K562 (cell line): ENCODE results near the gene GALM. TPM values are rescaled to one million over a fixed set of nuclear protein-coding genes. Genes with fewer than 3 reads are reported as not detected.

Source experiments
- ATAC-seq: fragments of 200-7000 bp; cut with Tn5 transposase; 3 replicates; pipeline ENCODE4 v1.9.1; 2020; ENCODE audit warnings: moderate library complexity
- BruUV-seq: library from RNA; stranded (reverse); fragments of 400-500 nt; replicated peaks from 2 replicates; lab custom pipeline; 2021; lab: Mats Ljungman, UMichigan
- CTCF ChIA-PET: fragments of 300-600 bp; formaldehyde crosslinking; extraction: SDS; loops from one replicate; lab custom pipeline; 2021; ENCODE audit warnings: low intra/inter-chr PET ratio; lab: Yijun Ruan, JAX
- POLR2A ChIA-PET: fragments of 300-600, 350-650 bp; sonication (Branson Sonifier 250); formaldehyde crosslinking; extraction: SDS; loops from one replicate; lab custom pipeline; 2021; ENCODE audit warnings: antibody characterized with exemption, inconsistent platforms; lab: Yijun Ruan, JAX
- DNase-seq, 4 experiments: peaks; one replicate each; pipeline versions ENCODE4 v3.0.0 to v3.0.0-alpha.2; 2011 to 2018; ENCODE audit warnings: low spot score in 3 of 4, mixed read lengths in 3 of 4; ENCODE audit errors: extremely low read depth in 1 of 4
- FAIRE-seq: peaks from 2 replicates; lab custom pipeline; 2011; peaks lifted over from hg19 to GRCh38; lab: Jason Lieb, UNC
- H2AFZ ChIP-seq: 2 replicates; pipeline ENCODE4 v1.6.0; 2011; ENCODE audit warnings: low read depth, low read length, control low read depth, inconsistent platforms
- H3K27ac ChIP-seq: fragments of 200-600 bp; 3 replicates; pipeline ENCODE4 v1.8.0; 2011; ENCODE audit warnings: low read depth, mild to moderate bottlenecking, control low read depth, inconsistent platforms, low read length, moderate library complexity, mixed read lengths; ENCODE audit errors: extremely low read depth
- H3K27me3 ChIP-seq, 2 experiments: fragments of 300-600 bp in 1 of 2; 2 replicates in 1 of 2; 3 replicates in 1 of 2; pipeline versions ENCODE4 v1.6.0 to v1.8.0; 2011; ENCODE audit warnings: inconsistent platforms in 2 of 2, low read length in 2 of 2, mild to moderate bottlenecking in 1 of 2, mixed read lengths in 1 of 2, moderate library complexity in 1 of 2; ENCODE audit not compliant: control insufficient read depth in 2 of 2, insufficient read depth in 2 of 2
- H3K36me3 ChIP-seq: fragments of 300-600 bp; 3 replicates; pipeline ENCODE4 v1.8.0; 2011; ENCODE audit warnings: mild to moderate bottlenecking, low read length, inconsistent platforms; ENCODE audit not compliant: control insufficient read depth, insufficient read depth
- H3K4me1 ChIP-seq, 2 experiments: fragments of 200-600 bp in 1 of 2; replicated peaks in 1 of 2; 2 replicates in 1 of 2; 3 replicates in 1 of 2; pipeline versions ENCODE4 v1.5.1 to v1.8.0; 2011; ENCODE audit warnings: inconsistent platforms in 2 of 2, low read length in 2 of 2, mild to moderate bottlenecking in 1 of 2, mixed read lengths in 1 of 2, moderate library complexity in 1 of 2; ENCODE audit not compliant: control insufficient read depth in 2 of 2, insufficient read depth in 2 of 2
- H3K4me2 ChIP-seq: 2 replicates; pipeline ENCODE4 v1.6.1; 2011; ENCODE audit warnings: low read length, control low read depth, inconsistent platforms, mixed read lengths; ENCODE audit not compliant: insufficient read depth
- H3K4me3 ChIP-seq: fragments of 200-600 bp; sonication (generic), shearing (Covaris generic); 2 replicates; pipeline ENCODE4 v1.5.1; 2016; ENCODE audit warnings: control low read depth, inconsistent platforms
- H3K79me2 ChIP-seq: fragments of 200-600 bp; 3 replicates; pipeline ENCODE4 v1.8.0; 2011; ENCODE audit warnings: low read length, inconsistent platforms; ENCODE audit not compliant: control insufficient read depth, insufficient read depth
- H3K9ac ChIP-seq, 2 experiments: 2 replicates each; pipeline versions ENCODE4 v1.6.0 to v1.6.1; 2011; ENCODE audit warnings: low read depth in 2 of 2, low read length in 2 of 2, control low read depth in 1 of 2, inconsistent platforms in 1 of 2, mild to moderate bottlenecking in 1 of 2, mixed read lengths in 1 of 2; ENCODE audit not compliant: insufficient read depth in 1 of 2
- H3K9me1 ChIP-seq: one replicate; pipeline ENCODE4 v1.6.0; 2011; ENCODE audit warnings: inconsistent platforms, mild to moderate bottlenecking, low read length, moderate library complexity; ENCODE audit not compliant: control insufficient read depth, insufficient read depth
- H3K9me3 ChIP-seq: replicated peaks from 2 replicates; pipeline ENCODE4 v1.5.1; 2011; ENCODE audit warnings: low read depth, low read length, inconsistent platforms; ENCODE audit not compliant: control insufficient read depth, insufficient read depth
- H4K20me1 ChIP-seq: replicated peaks from 2 replicates; pipeline ENCODE4 v1.6.1; 2011; ENCODE audit warnings: low read length, inconsistent platforms, mixed read lengths; ENCODE audit not compliant: control insufficient read depth, insufficient read depth
- BRD4 ChIP-seq: fragments of 200-600 bp; sonication (generic); IDR thresholded peaks from 2 replicates; pipeline ENCODE4 v1.6.1; 2017; ENCODE audit warnings: inconsistent platforms
- CBX1 ChIP-seq: sonication (generic); IDR thresholded peaks from 2 replicates; pipeline ENCODE4 v1.6.1; 2016; ENCODE audit warnings: antibody characterized with exemption, low read depth, mild to moderate bottlenecking
- FOXK2 ChIP-seq, 2 experiments: fragments of 450-650 bp; IDR thresholded peaks in 1 of 2; conservative IDR thresholded peaks in 1 of 2; 2 replicates each; pipeline ENCODE4 v1.6.1; 2016; ENCODE audit warnings: low read depth in 2 of 2, mild to moderate bottlenecking in 1 of 2
- HINFP ChIP-seq: fragments of 450-650 bp; conservative IDR thresholded peaks from 2 replicates; pipeline ENCODE4 v1.6.1; 2016; ENCODE audit warnings: missing genetic modification characterization, low read depth, mild to moderate bottlenecking, control low read depth, missing compliant biosample characterization
- IFI16 ChIP-seq: fragments of 250-450 bp; sonication (Bioruptor Pico); IDR thresholded peaks from 2 replicates; pipeline ENCODE4 v2.1.2; 2022; ENCODE audit warnings: mild to moderate bottlenecking, inconsistent platforms
- NFXL1 ChIP-seq: fragments of 450-650 bp; formaldehyde crosslinking; IDR thresholded peaks from 2 replicates; pipeline ENCODE4 v1.4.0; 2021; ENCODE audit warnings: mild to moderate bottlenecking
- RBFOX2 ChIP-seq: fragments of 200-400 bp; formaldehyde crosslinking; IDR thresholded peaks from 2 replicates; pipeline ENCODE4 v1.6.1; 2017; ENCODE audit warnings: low read depth, mild to moderate bottlenecking, low read length, moderate library complexity
- TRIM28 ChIP-seq: fragments of 450-650 bp; IDR thresholded peaks from 2 replicates; pipeline ENCODE4 v1.6.1; 2017
- ZBTB17 ChIP-seq: fragments of 450-650 bp; formaldehyde crosslinking; IDR thresholded peaks from 2 replicates; pipeline ENCODE4 v1.4.0; 2020; ENCODE audit warnings: mild to moderate bottlenecking
- ZNF445 ChIP-seq: fragments of 250-450 bp; sonication (Bioruptor Pico); IDR thresholded peaks from 2 replicates; pipeline ENCODE4 v1.4.0; 2020; ENCODE audit warnings: low read depth, mild to moderate bottlenecking, moderate library complexity
- WGBS: fragments of 100-300 bp; shearing (Covaris generic); methylation state at CpG from one replicate; pipeline ENCODE4 v1.1.6; 2016; ENCODE audit warnings: low coverage, mixed read lengths; ENCODE audit not compliant: insufficient coverage; ENCODE audit errors: missing lambda C conversion rate; 5-methylcytosine and 5-hydroxymethylcytosine counted together
- in situ Hi-C: fragments of 300-500 bp; cut with MboI; formaldehyde crosslinking; loops from 4 replicates; pipeline ENCODE4 v1.15.0; 2018; ENCODE audit warnings: inconsistent platforms, mixed read lengths
- intact Hi-C: fragments of 100-400 bp; cut with micrococcal nuclease; formaldehyde crosslinking; loops from 2 replicates; pipeline ENCODE4 v1.14.2; 2022
- polyA plus RNA-seq, 8 experiments: library from polyadenylated mRNA; depleted of rRNA in 4 of 8; stranded (reverse) in 5 of 8; unstranded in 3 of 8; fragments of >200 nt; fragmentation: Nextera tagmentation in 2 of 8; fragmentation: Illumina TruSeq in 1 of 8; extraction: Ambion mirVana in 2 of 8; extraction: Trizol in 1 of 8; gene quantifications; 2 replicates each; pipeline versions ENCODE4 v1.2.1 to v1.2.3, GENCODE V29; 2011 to 2014; ENCODE audit warnings: inconsistent platforms in 1 of 8, missing spikeins in 1 of 8
- total RNA-seq, 7 experiments: library from RNA; depleted of rRNA in 6 of 7; stranded (reverse); fragments of >200 nt in 6 of 7; fragmentation: Illumina TruSeq in 2 of 7; extraction: Trizol in 2 of 7; gene quantifications; 2 replicates each; pipeline versions ENCODE4 v1.2.1 to v1.2.3, GENCODE V29; 2011 to 2021; ENCODE audit warnings: low replicate concordance in 1 of 7
- TF ChIP-seq, protein P1 (sequence below): fragments of 200-400 bp; formaldehyde crosslinking; IDR thresholded peaks from 2 replicates; pipeline ENCODE4 v1.6.1; 2017; ENCODE audit warnings: mild to moderate bottlenecking, low read depth, low read length, moderate library complexity
- TF ChIP-seq, protein P2 (sequence below): fragments of 450-650 bp; IDR thresholded peaks from 2 replicates; pipeline ENCODE4 v1.6.1; 2017; ENCODE audit warnings: antibody characterized with exemption, mild to moderate bottlenecking
- TF ChIP-seq, protein P3 (sequence below): sonication (generic); formaldehyde crosslinking; IDR thresholded peaks from 2 replicates; pipeline ENCODE4 v1.9.0; 2022; ENCODE audit warnings: mild to moderate bottlenecking, missing genetic modification reagents

Gene GALM
- total and polyA plus RNA-seq, 9 of the 15 experiments (the other 6 are each of a cell fraction or from before 2014, with no cell fraction given), result 22.1 to 51.7 (median 27.9) TPM

- ChIA-PET CTCF (no interaction called here), POLR2A (interaction anchor here (0.7 to 1.0 kb wide), 2 partner anchors 9 to 21 kb away, joined by 3 to 4 read pairs; no protein-coding TSS in a partner anchor)
- DNase-seq (no peak), ATAC-seq (no peak; the same call in 1 of the 3 replicates), FAIRE-seq (no peak)
- in situ Hi-C loops, result no loop called here
- Histone ChIP-seq H3K79me2 (no peaks in the 10 kb centered on the region), H3K36me3 (no peaks in the 10 kb centered on the region), H4K20me1 (no peaks in the 10 kb centered on the region), H3K9me3 (peaks cover 19% of the 10 kb centered on the region), H3K27ac (peak overlapping the region; percentile 98), H3K27me3 (no peaks in the 10 kb centered on the region), H3K4me1 (peaks cover 15 to 20% of the 10 kb centered on the region in 2 experiments; a peak in 4 of 5 replicates), H3K4me2 (peak overlapping the region; percentile 23), H3K9ac (peak overlapping the region in 1 of 2 experiments; percentile 66; a peak in 2 of 4 replicates), H2AFZ (peak overlapping the region; percentile 60; the same call in 1 of the 2 replicates), H3K9me1 (no peaks in the 10 kb centered on the region), H3K4me3 (no peak overlapping the region)
- intact Hi-C loops, result loop anchor here (1.0 kb wide), 1 partner anchor 29 kb away; no protein-coding TSS in a partner anchor
- BruUV-seq, result TSS peak; percentile 94
- WGBS, result 80% methylated on average over 34 of the region's 45 CpGs
- TF ChIP-seq RBFOX2 (peak; percentile 83), ZBTB17 (CRISPR knock-in tag) (peak; percentile 44; the same call in 1 of the 2 replicates), ZNF445 (CRISPR knock-in tag) (0 out of 2 replicates have a peak, but pooled peaks have one; percentile 38), NFXL1 (CRISPR knock-in tag) (0 out of 2 replicates have a peak, but pooled peaks have one; percentile 9), BRD4 (peak; percentile 53; the same call in 1 of the 2 replicates), CBX1 (peak; percentile 79), FOXK2 (conservative IDR thresholded peaks at IDR 0.05 in 1 of 2, IDR thresholded peaks at IDR 0.05 in 1 of 2; ENCODE audit: low read depth in 2 of 2) (no peak), HINFP (tag) (0 out of 2 replicates have a peak, but pooled peaks have one; percentile 43), TRIM28 (peak; percentile 58; the same call in 1 of the 2 replicates), IFI16 (CRISPR knock-in tag) (no peak)
- TF ChIP-seq, protein P1, sequence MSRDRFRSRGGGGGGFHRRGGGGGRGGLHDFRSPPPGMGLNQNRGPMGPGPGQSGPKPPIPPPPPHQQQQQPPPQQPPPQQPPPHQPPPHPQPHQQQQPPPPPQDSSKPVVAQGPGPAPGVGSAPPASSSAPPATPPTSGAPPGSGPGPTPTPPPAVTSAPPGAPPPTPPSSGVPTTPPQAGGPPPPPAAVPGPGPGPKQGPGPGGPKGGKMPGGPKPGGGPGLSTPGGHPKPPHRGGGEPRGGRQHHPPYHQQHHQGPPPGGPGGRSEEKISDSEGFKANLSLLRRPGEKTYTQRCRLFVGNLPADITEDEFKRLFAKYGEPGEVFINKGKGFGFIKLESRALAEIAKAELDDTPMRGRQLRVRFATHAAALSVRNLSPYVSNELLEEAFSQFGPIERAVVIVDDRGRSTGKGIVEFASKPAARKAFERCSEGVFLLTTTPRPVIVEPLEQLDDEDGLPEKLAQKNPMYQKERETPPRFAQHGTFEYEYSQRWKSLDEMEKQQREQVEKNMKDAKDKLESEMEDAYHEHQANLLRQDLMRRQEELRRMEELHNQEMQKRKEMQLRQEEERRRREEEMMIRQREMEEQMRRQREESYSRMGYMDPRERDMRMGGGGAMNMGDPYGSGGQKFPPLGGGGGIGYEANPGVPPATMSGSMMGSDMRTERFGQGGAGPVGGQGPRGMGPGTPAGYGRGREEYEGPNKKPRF, result no peak
- TF ChIP-seq, protein P2, sequence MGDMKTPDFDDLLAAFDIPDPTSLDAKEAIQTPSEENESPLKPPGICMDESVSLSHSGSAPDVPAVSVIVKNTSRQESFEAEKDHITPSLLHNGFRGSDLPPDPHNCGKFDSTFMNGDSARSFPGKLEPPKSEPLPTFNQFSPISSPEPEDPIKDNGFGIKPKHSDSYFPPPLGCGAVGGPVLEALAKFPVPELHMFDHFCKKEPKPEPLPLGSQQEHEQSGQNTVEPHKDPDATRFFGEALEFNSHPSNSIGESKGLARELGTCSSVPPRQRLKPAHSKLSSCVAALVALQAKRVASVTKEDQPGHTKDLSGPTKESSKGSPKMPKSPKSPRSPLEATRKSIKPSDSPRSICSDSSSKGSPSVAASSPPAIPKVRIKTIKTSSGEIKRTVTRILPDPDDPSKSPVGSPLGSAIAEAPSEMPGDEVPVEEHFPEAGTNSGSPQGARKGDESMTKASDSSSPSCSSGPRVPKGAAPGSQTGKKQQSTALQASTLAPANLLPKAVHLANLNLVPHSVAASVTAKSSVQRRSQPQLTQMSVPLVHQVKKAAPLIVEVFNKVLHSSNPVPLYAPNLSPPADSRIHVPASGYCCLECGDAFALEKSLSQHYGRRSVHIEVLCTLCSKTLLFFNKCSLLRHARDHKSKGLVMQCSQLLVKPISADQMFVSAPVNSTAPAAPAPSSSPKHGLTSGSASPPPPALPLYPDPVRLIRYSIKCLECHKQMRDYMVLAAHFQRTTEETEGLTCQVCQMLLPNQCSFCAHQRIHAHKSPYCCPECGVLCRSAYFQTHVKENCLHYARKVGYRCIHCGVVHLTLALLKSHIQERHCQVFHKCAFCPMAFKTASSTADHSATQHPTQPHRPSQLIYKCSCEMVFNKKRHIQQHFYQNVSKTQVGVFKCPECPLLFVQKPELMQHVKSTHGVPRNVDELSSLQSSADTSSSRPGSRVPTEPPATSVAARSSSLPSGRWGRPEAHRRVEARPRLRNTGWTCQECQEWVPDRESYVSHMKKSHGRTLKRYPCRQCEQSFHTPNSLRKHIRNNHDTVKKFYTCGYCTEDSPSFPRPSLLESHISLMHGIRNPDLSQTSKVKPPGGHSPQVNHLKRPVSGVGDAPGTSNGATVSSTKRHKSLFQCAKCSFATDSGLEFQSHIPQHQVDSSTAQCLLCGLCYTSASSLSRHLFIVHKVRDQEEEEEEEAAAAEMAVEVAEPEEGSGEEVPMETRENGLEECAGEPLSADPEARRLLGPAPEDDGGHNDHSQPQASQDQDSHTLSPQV, result 0 out of 2 replicates have a peak, but pooled peaks have one; percentile 83
- TF ChIP-seq, protein P3, sequence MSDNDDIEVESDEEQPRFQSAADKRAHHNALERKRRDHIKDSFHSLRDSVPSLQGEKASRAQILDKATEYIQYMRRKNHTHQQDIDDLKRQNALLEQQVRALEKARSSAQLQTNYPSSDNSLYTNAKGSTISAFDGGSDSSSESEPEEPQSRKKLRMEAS (CRISPR knock-in tag), result peak; percentile 33; the same call in 1 of the 2 replicates
Observed at GRCh38 chr2:38643021-38643671, 22.8 kb upstream of the GALM start.
